Liver (tissue), 3 donors: ENCODE data around the gene MTA2.
A peak's percentile ranks its signal among the peaks of the same experiment; 100 is the strongest.

Source experiments
- ATF3 ChIP-seq: IDR thresholded peaks from 2 replicates; pipeline ENCODE4 v1.6.1; 2016; ENCODE audit warnings: antibody characterized with exemption
- CTCF ChIP-seq: fragments of 150-350 bp; IDR thresholded peaks from 2 replicates; pipeline ENCODE4 v1.5.1; 2017; ENCODE audit warnings: improper control_type of control experiment, low read depth, low read length; ENCODE audit not compliant: missing input control
- EGR1 ChIP-seq, 2 donors: IDR thresholded peaks; 2 replicates each; pipeline ENCODE4 v1.6.1; 2016 to 2018; ENCODE audit warnings: antibody characterized with exemption in 2 of 2, low read depth in 2 of 2
- GABPA ChIP-seq, 2 donors: IDR thresholded peaks in 1 of 2; conservative IDR thresholded peaks in 1 of 2; 2 replicates each; pipeline ENCODE4 v1.6.1; 2016; ENCODE audit warnings: antibody characterized with exemption in 2 of 2, mild to moderate bottlenecking in 1 of 2, moderate library complexity in 1 of 2
- HNF4A ChIP-seq, 2 donors: conservative IDR thresholded peaks; 2 replicates each; pipeline ENCODE4 v1.6.1; 2016; ENCODE audit warnings: antibody characterized with exemption in 2 of 2, mild to moderate bottlenecking in 2 of 2
- JUND ChIP-seq, 2 donors: IDR thresholded peaks; 2 replicates each; pipeline ENCODE4 v1.6.1; 2016; ENCODE audit warnings: antibody characterized with exemption in 2 of 2
- RAD21 ChIP-seq, 2 donors: IDR thresholded peaks; 2 replicates each; pipeline ENCODE4 v1.6.1; 2016; ENCODE audit warnings: antibody characterized with exemption in 2 of 2, mild to moderate bottlenecking in 2 of 2
- REST ChIP-seq: IDR thresholded peaks from 2 replicates; pipeline ENCODE4 v1.6.1; 2016; ENCODE audit warnings: antibody characterized with exemption, mild to moderate bottlenecking
- SP1 ChIP-seq: IDR thresholded peaks from 2 replicates; pipeline ENCODE4 v1.6.1; 2018; ENCODE audit warnings: antibody characterized with exemption, mild to moderate bottlenecking
- TAF1 ChIP-seq: conservative IDR thresholded peaks from 2 replicates; pipeline ENCODE4 v1.6.1; 2016; ENCODE audit warnings: antibody characterized with exemption, mild to moderate bottlenecking
- ZBTB33 ChIP-seq: IDR thresholded peaks from 2 replicates; pipeline ENCODE4 v1.6.1; 2016; ENCODE audit warnings: antibody characterized with exemption
- TF ChIP-seq, protein P1 (sequence below): IDR thresholded peaks from 2 replicates; pipeline ENCODE4 v1.6.1; 2016; ENCODE audit warnings: antibody characterized with exemption
- donor health status: healthy.
- donor health status: healthy.

DNA sequence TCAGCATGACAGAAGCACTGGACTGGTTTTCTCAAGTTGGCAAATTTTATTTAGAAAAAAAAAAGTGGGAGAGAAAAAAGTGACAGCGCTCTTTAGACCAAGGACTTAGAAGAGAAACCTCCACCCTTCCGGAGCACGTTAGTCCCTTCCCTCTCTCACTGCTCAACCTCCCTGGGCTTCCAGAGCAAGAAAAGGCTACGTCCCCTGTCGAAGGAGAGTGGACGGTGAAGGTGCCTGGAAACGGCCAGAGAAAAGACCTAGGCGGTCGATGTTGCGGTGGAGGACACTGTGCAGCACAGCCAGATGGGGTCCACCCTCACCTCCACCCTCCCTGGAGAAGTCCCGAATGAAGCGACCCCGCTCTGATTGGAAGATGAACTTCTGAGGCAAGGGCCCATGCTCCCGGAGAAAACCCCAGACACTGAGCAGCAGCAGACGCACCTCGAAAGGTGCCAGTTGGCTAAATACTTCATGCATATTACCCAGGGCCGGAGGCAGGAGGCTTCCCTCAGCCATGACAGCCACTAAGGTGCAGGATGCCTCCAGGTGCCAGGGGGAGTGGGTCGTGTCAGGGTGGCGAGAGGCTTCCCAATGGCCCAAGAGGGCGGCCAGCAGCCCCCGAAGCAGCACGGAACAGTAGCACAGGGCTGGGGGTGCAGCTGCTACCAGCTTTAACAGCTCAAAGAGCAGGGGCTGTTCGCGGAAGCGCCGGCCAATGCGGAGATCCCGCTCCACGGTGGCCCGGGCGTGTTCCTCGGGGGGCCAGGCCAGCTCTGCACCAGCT lies 45.4 kb upstream of the MTA2 start:
- TF ChIP-seq CTCF (no peak), RAD21 (IDR thresholded peaks at IDR 0.05) (no peak), ATF3 (no peak), TAF1 (peak; percentile 45), JUND (IDR thresholded peaks at IDR 0.05) (no peak), GABPA (IDR thresholded peaks at IDR 0.05 in 1 of 2, conservative IDR thresholded peaks at IDR 0.05 in 1 of 2) (no peak), HNF4A (conservative IDR thresholded peaks at IDR 0.05) (no peak), EGR1 (IDR thresholded peaks at IDR 0.05; ENCODE audit: low read depth in 2 of 2) (no peak), ZBTB33 (no peak), REST (no peak), SP1 (no peak)
- TF ChIP-seq, protein P1, sequence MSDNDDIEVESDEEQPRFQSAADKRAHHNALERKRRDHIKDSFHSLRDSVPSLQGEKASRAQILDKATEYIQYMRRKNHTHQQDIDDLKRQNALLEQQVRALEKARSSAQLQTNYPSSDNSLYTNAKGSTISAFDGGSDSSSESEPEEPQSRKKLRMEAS, result no peak
